CD4-positive, alpha-beta memory T cell (primary cell): ENCODE data around the gene PTF1A. TPM values are rescaled to one million over a fixed set of nuclear protein-coding genes. Genes with fewer than 3 reads are reported as not detected.

Source experiments
- CTCF ChIA-PET: fragments of 350-600 bp; sonication (Branson Sonifier 250); formaldehyde crosslinking; loops from one replicate; lab custom pipeline; 2021; ENCODE audit warnings: inconsistent platforms; ENCODE audit not compliant: partially characterized antibody; lab: Charles Lee
- POLR2A ChIA-PET: fragments of 350-600 bp; sonication (Branson Sonifier 250); formaldehyde crosslinking; loops from one replicate; lab custom pipeline; 2021; ENCODE audit not compliant: partially characterized antibody; lab: Charles Lee
- DNase-seq, 5 donors: peaks; one replicate each; pipeline versions ENCODE4 v3.0.0 to v3.0.0-alpha.2; 2020 to 2022; ENCODE audit warnings: mixed read lengths in 1 of 5
- H3K27ac ChIP-seq: one replicate; pipeline ENCODE4 v1.7.0; 2013; ENCODE audit warnings: low read depth, low read length
- H3K27me3 ChIP-seq: 2 replicates; pipeline ENCODE4 v1.7.0; 2013; ENCODE audit warnings: mild to moderate bottlenecking, low read length, moderate library complexity; ENCODE audit not compliant: insufficient read depth
- H3K36me3 ChIP-seq: 2 replicates; pipeline ENCODE4 v1.7.0; 2013; ENCODE audit warnings: mild to moderate bottlenecking, low read length, moderate library complexity; ENCODE audit not compliant: insufficient read depth
- H3K4me1 ChIP-seq: 2 replicates; pipeline ENCODE4 v1.7.0; 2013; ENCODE audit warnings: mild to moderate bottlenecking, low read length, moderate library complexity; ENCODE audit not compliant: insufficient read depth
- H3K4me3 ChIP-seq, 2 donors: one replicate each; pipeline ENCODE4 v1.7.0; 2013; ENCODE audit warnings: low read length in 2 of 2, mild to moderate bottlenecking in 1 of 2
- H3K9me3 ChIP-seq, 2 donors: one replicate each; pipeline ENCODE4 v1.7.0; 2013; ENCODE audit warnings: low read length in 2 of 2, control low read depth in 1 of 2; ENCODE audit not compliant: control insufficient read depth in 1 of 2
- H3K27ac Mint-ChIP-seq, 7 donors: one replicate each; pipeline ENCODE4 v1.8.0; 2020 to 2021; ENCODE audit warnings: mixed read lengths in 7 of 7, mild to moderate bottlenecking in 6 of 7, inconsistent platforms in 3 of 7, moderate library complexity in 3 of 7
- H3K27me3 Mint-ChIP-seq, 2 donors: one replicate each; pipeline ENCODE4 v1.8.0; 2020 to 2021; ENCODE audit warnings: mixed read lengths in 2 of 2
- H3K36me3 Mint-ChIP-seq, 2 donors: one replicate each; pipeline ENCODE4 v1.8.0; 2020 to 2021; ENCODE audit warnings: mixed read lengths in 2 of 2, inconsistent platforms in 1 of 2, mild to moderate bottlenecking in 1 of 2
- H3K4me1 Mint-ChIP-seq, 4 donors: one replicate each; pipeline ENCODE4 v1.8.0; 2020 to 2021; ENCODE audit warnings: mixed read lengths in 4 of 4, mild to moderate bottlenecking in 1 of 4
- H3K4me3 Mint-ChIP-seq, 8 donors: one replicate each; pipeline ENCODE4 v1.8.0; 2020 to 2021; ENCODE audit warnings: mixed read lengths in 8 of 8, mild to moderate bottlenecking in 7 of 8, moderate library complexity in 6 of 8, inconsistent platforms in 3 of 8
- H3K9me3 Mint-ChIP-seq, 8 donors: one replicate each; pipeline ENCODE4 v1.8.0; 2020 to 2021; ENCODE audit warnings: mixed read lengths in 8 of 8, mild to moderate bottlenecking in 5 of 8, inconsistent platforms in 3 of 8, moderate library complexity in 1 of 8
- intact Hi-C: fragments of 100-400 bp; cut with micrococcal nuclease; formaldehyde crosslinking; loops from one replicate; pipeline ENCODE4 v1.15.1; 2023
- polyA plus RNA-seq, 2 donors: library from polyadenylated mRNA; unstranded; fragments of 300-500 nt; fragmentation: Illumina TruSeq; gene quantifications; one replicate each; pipeline ENCODE4 v1.2.3, GENCODE V29; 2021
- total RNA-seq, 2 experiments: library from RNA; stranded (reverse); gene quantifications; one replicate each; pipeline ENCODE4 v1.2.3, GENCODE V29; 2021

Gene PTF1A
- total and polyA plus RNA-seq, 4 experiments from 2014 or later = not detected

- no peak overlapping the region for H3K4me3 Mint-ChIP-seq
- H3K4me1 ChIP-seq = peaks cover 4% of the 10 kb centered on the region
- ChIA-PET CTCF (interaction anchor here (0.7 to 1.4 kb wide), 2 partner anchors 8 to 375 kb away, joined by 3 to 5 read pairs; no protein-coding TSS in a partner anchor), POLR2A (no interaction called here)
- no peaks in the 10 kb centered on the region for H3K36me3 Mint-ChIP-seq
- no peak overlapping the region for H3K27ac Mint-ChIP-seq
- H3K27me3 ChIP-seq = peaks cover 4% of the 10 kb centered on the region
- no peaks in the 10 kb centered on the region for H3K9me3 ChIP-seq
- no peaks in the 10 kb centered on the region for H3K9me3 Mint-ChIP-seq
- H3K4me3 ChIP-seq = no peak overlapping the region
- H3K36me3 ChIP-seq = no peaks in the 10 kb centered on the region
- no peak for DNase-seq
- peaks cover 18 to 32% of the 10 kb centered on the region in 2 donors for H3K27me3 Mint-ChIP-seq
- H3K4me1 Mint-ChIP-seq = peaks cover 0 to 7% (median 3%) of the 10 kb centered on the region in 4 donors
- H3K27ac ChIP-seq = no peak overlapping the region
- intact Hi-C loops = no loop called here
These were observed 36.9 kb upstream of the PTF1A start for GRCh38 chr10:23155169-23155568.

- Histone ChIP-seq H3K4me1 (peaks cover 4% of the 10 kb centered on the region), H3K9me3 (no peaks in the 10 kb centered on the region), H3K27ac (no peak overlapping the region), H3K27me3 (no peaks in the 10 kb centered on the region), H3K36me3 (no peaks in the 10 kb centered on the region), H3K4me3 (no peak overlapping the region)
- Mint-ChIP-seq H3K4me1 (peaks cover 0 to 7% (median 3%) of the 10 kb centered on the region in 4 donors), H3K4me3 (peak overlapping the region in 1 of 8 donors; percentile 73), H3K27me3 (peaks cover 17 to 27% of the 10 kb centered on the region in 2 donors), H3K9me3 (no peaks in the 10 kb centered on the region), H3K27ac (peak overlapping the region in 1 of 7 donors; percentile 64), H3K36me3 (no peaks in the 10 kb centered on the region)
- DNase-seq = no peak
- intact Hi-C loops = no loop called here
- CTCF ChIA-PET = interaction anchor here (1.4 to 2.9 kb wide), 4 partner anchors 10 to 373 kb away, joined by 5 to 23 read pairs (median 8); no protein-coding TSS in a partner anchor
- POLR2A ChIA-PET = no interaction called here
These were observed 35.5 kb upstream of the PTF1A start for GRCh38 chr10:23156447-23157150.

- H3K36me3 Mint-ChIP-seq = no peaks in the 10 kb centered on the region
- Histone ChIP-seq H3K27me3 (no peaks in the 10 kb centered on the region), H3K4me3 (no peak overlapping the region), H3K36me3 (no peaks in the 10 kb centered on the region), H3K4me1 (peaks cover 4% of the 10 kb centered on the region), H3K27ac (no peak overlapping the region), H3K9me3 (no peaks in the 10 kb centered on the region)
- ChIA-PET CTCF (interaction anchor here (1.0 to 2.9 kb wide), 9 partner anchors 9 to 372 kb away, joined by 3 to 23 read pairs (median 5); no protein-coding TSS in a partner anchor), POLR2A (no interaction called here)
- peaks cover 0 to 7% (median 3%) of the 10 kb centered on the region in 4 donors for H3K4me1 Mint-ChIP-seq
- DNase-seq = no peak
- no peak overlapping the region for H3K4me3 Mint-ChIP-seq
- H3K27me3 Mint-ChIP-seq = peaks cover 17 to 27% of the 10 kb centered on the region in 2 donors
- intact Hi-C loops = no loop called here
- no peak overlapping the region for H3K27ac Mint-ChIP-seq
- H3K9me3 Mint-ChIP-seq = no peaks in the 10 kb centered on the region
These were observed 34.9 kb upstream of the PTF1A start for GRCh38 chr10:23157239-23157681.

- intact Hi-C loops = loop anchor here (2.0 kb wide), 4 partner anchors 135 to 1361 kb away; no protein-coding TSS in a partner anchor
These were observed 34.3 kb upstream of the PTF1A start for GRCh38 chr10:23157691-23158369.

GRCh38 chr10:23158370-23158769 is 33.7 kb upstream of the PTF1A start:
- ChIA-PET POLR2A (no interaction called here), CTCF (interaction anchor here (0.7 to 2.9 kb wide), 15 partner anchors 9 to 1399 kb away, joined by 3 to 23 read pairs (median 4); no protein-coding TSS in a partner anchor)
- DNase-seq = peak in 4 of 5 donors; percentile 15 to 32 (median 18)
- H3K36me3 Mint-ChIP-seq = no peaks in the 10 kb centered on the region
- H3K27ac Mint-ChIP-seq = no peak overlapping the region
- Histone ChIP-seq H3K36me3 (no peaks in the 10 kb centered on the region), H3K4me1 (peaks cover 4% of the 10 kb centered on the region), H3K27me3 (no peaks in the 10 kb centered on the region), H3K4me3 (no peak overlapping the region), H3K9me3 (no peaks in the 10 kb centered on the region), H3K27ac (no peak overlapping the region)
- no peak overlapping the region for H3K4me3 Mint-ChIP-seq
- H3K9me3 Mint-ChIP-seq = no peaks in the 10 kb centered on the region
- H3K4me1 Mint-ChIP-seq = peaks cover 0 to 7% (median 3%) of the 10 kb centered on the region in 4 donors
- intact Hi-C loops = loop anchor here (2.0 kb wide), 4 partner anchors 134 to 1360 kb away; no protein-coding TSS in a partner anchor
- H3K27me3 Mint-ChIP-seq = peaks cover 20 to 27% of the 10 kb centered on the region in 2 donors

More at GRCh38 chr10:23157691-23158369, 34.3 kb upstream of the PTF1A start:
- H3K27me3 ChIP-seq = no peaks in the 10 kb centered on the region
- no peaks in the 10 kb centered on the region for H3K36me3 ChIP-seq
- peaks cover 17 to 27% of the 10 kb centered on the region in 2 donors for H3K27me3 Mint-ChIP-seq
- H3K9me3 Mint-ChIP-seq = no peaks in the 10 kb centered on the region
- H3K4me1 ChIP-seq = peaks cover 4% of the 10 kb centered on the region
- POLR2A ChIA-PET = no interaction called here
- no peak overlapping the region for H3K4me3 ChIP-seq
- no peak overlapping the region for H3K27ac Mint-ChIP-seq
- peaks cover 0 to 7% (median 3%) of the 10 kb centered on the region in 4 donors for H3K4me1 Mint-ChIP-seq
- no peaks in the 10 kb centered on the region for H3K36me3 Mint-ChIP-seq
- H3K4me3 Mint-ChIP-seq = no peak overlapping the region
- H3K27ac ChIP-seq = no peak overlapping the region
- H3K9me3 ChIP-seq = no peaks in the 10 kb centered on the region
- peak in 2 of 5 donors; percentile 3 to 4 for DNase-seq
- CTCF ChIA-PET = interaction anchor here (0.7 to 2.9 kb wide), 15 partner anchors 9 to 1400 kb away, joined by 3 to 23 read pairs (median 4); no protein-coding TSS in a partner anchor

- Mint-ChIP-seq H3K27me3 (peaks cover 33 to 42% of the 10 kb centered on the region in 2 donors), H3K27ac (no peak overlapping the region), H3K4me3 (peak overlapping the region in 1 of 8 donors; percentile 14), H3K9me3 (peaks cover 0 to 4% (median 0%) of the 10 kb centered on the region in 8 donors), H3K4me1 (peaks cover 3 to 6% (median 5%) of the 10 kb centered on the region in 4 donors), H3K36me3 (no peaks in the 10 kb centered on the region)
- ChIA-PET POLR2A (no interaction called here), CTCF (no interaction called here)
- Histone ChIP-seq H3K27me3 (no peaks in the 10 kb centered on the region), H3K36me3 (no peaks in the 10 kb centered on the region), H3K9me3 (no peaks in the 10 kb centered on the region), H3K4me3 (no peak overlapping the region), H3K27ac (no peak overlapping the region), H3K4me1 (no peaks in the 10 kb centered on the region)
- intact Hi-C loops = no loop called here
- DNase-seq = no peak
These were observed 20.8 kb upstream of the PTF1A start for GRCh38 chr10:23171232-23171876.
